ENCODE measurements around the gene CHST8.
A peak's percentile ranks its signal among the peaks of the same experiment; 100 is the strongest.

The CHST8 gene

DNA sequence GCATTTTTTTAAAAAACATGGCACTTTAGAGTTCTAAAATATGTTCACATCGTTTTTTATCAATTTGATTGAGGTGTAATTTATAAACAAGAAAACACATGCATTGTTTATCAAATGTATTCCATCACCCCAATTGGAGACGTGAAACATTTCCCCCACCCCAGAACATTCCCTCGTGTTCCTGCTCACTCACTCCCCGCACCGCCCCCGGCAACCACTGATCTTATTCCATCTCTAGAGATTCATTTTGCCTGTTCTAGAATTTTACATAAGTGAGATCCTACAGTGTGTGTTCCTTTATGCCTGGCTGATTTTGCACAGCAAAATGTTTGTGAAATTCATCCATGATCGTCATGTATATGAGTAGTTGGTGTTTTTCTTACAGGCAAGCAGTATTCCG is 124.4 kb downstream of the CHST8 start:
- DNase-seq = no peak

DNA sequence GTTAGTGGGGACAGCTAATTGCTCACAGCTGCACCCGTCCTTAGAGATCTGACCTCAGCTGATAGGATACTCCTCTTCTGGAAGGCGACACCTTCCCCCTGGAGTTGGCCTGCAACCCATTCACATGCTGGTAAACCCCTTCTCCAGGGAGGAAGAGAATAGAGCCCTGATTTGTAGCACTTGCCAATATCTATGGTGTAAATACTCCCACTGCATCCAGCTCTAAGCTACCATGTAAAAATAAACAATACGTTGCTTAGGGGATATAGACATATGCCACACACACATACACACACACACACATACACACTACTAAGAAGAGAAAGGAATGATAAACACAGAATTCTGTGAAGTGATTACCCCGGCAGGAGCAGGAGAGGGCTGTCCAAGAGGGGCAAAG is 125.5 kb downstream of the CHST8 start:
- no peak for DNase-seq

DNA sequence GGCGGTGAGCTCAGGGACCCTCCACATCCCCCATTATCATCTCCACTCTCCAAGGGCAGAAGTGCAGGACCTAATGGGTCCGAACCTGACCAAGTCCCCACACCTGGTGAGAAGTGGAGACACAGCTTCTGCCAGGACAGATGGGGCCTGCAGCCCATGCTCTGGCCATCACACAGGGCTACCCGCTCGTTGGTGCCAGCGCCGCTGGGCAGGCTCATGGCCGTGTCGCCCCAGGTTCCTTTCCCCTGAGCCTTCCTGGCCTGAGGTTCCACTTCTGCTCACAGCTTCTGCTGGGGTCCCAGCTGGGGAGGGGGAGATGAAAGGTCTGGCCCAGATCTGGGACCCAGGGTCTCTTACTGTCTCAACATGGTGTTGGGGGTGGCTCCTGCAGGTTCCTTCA is 126.5 kb downstream of the CHST8 start:
- no peak for DNase-seq

DNA sequence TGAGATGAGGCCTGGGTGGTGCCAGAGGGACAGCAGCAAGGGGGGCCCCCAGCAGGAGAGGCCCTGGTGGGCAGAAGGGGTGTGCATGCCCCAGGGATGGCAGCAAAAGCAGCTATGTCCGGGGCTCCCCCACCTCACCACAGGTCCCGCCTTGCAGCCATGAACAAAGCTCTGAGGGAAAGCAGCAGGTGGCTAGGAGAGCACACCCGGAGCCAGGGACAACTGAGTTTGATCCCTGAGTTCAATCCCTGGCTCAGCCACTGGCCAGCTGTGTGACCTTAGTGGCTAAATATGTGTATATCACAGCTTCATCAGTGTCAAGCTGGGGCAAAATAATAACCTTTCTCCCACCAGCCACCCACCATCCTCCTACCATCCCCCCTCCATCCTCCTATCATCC is 127.3 kb downstream of the CHST8 start:
- DNase-seq = no peak

DNA sequence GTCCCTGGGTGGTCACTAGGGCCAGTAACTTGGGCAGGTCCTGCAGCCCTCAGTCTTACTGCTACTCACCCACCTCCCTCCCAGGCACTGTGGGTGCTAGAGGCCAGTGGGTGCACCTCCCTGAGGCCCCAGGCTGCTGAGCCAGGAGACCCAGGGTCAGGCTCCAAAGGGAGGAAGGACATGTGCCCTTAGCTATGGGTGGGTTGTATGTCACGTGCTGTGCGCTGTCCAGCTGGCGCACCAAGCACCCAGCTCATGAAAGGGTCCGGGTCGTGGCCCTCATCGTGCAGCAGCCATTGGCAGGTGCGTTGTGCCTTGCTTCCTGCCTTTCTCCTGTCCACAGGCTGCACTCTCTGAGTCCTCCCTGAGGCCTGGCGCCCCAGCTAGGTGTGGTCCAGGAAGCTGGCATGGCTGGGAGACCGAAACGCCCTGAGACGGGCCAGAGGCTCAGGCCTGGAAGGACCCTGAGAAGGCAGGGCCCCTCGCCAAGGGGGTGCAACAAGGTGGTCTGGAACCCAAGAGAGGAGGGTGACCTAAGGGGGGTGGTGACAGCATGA is 127.9 kb downstream of the CHST8 start:
- no peak for DNase-seq

DNA sequence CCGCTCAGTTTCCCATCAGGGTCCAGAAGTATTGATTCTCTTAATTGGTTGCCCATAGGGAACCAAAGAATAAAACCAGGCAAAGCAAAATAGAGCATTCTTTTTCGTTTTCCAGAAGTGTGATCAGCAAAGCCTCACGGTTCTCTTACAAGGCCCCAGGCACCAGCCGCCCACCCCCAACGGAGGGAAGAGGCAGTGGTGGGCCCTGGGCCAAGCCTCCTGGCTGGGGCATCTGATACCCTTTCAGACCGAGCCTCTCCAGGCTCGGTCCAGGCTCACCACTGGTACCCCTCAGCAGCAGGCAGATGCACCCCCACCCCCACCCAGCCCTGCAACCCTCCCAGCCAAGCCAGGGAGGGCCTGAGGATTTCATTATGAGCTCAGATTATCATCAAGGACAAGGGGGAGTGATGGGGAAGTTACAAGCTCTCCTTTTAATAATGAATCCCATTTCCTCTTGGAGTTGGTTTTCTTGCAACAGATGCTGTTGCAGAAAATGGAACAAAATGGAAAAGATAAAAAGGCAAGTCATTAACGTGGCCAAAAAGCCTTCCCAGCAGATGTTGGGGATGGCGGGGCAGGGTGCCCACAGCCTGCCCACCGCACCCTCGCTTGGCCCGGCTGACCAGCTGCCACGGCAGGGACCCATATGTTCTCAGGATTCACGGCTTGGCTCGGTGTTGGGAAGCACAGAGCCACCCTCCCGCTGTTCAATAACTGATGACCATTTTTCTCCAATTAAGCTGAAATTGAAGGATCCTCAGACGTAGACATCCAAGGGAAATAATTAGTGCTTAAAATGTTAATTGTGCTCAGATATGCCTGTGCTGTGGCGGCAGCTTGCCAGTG is 129.1 kb downstream of the CHST8 start:
- no peak for DNase-seq

DNA sequence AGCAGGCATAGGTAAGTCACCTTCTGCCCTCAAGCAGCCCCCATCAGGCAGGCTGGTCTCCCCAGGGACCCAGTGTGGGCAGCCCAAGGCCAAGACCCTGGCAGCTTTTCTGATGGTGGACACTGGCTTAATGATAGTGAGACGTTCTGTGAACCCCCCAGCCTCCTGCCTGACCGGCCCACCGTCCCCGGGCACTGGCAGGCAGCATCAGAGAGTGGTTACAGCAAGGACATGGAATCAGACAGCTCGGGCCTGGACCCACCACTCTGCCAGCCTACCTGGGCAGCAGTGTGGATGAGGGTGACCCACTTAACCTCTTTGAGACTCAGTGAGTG is 129.7 kb downstream of the CHST8 start:
- no peak for DNase-seq

DNA sequence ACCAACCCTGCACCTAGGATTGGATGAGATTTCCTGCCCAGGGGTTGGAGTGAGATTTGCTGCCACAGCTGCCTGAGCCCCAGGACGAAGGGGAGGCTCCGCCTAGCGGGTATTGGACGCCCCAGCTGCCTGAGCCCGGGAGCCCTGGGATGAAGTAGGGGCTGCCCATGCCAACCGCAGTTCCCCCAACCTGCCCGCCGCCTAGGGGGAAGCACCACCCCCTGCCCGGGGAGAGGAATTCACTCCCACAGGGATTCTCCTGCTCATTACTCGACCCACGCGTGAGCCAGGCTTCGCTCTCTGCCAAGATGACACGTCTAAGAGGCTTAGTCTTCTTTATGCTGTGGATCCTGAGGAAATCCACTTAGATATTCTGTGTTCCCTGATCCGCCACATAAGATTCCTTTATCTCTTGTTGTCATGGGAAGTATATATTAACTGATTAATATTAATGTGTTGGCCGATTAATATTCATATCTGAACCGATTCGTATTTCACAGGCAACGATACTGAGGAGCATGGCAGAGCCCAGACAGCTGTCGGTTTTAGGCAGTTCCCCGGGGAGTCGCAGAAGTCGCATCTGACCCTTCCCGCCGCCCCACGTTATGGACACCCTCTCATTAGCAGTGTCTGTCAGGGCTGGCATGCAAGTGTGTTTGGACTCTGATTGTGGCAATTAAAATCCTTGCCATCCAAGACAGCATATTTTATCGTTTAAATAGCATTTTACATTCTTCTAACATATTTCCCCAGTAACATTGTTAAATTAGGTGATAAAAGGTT is 130.5 kb downstream of the CHST8 start:
- peak; percentile 57 for DNase-seq

DNA sequence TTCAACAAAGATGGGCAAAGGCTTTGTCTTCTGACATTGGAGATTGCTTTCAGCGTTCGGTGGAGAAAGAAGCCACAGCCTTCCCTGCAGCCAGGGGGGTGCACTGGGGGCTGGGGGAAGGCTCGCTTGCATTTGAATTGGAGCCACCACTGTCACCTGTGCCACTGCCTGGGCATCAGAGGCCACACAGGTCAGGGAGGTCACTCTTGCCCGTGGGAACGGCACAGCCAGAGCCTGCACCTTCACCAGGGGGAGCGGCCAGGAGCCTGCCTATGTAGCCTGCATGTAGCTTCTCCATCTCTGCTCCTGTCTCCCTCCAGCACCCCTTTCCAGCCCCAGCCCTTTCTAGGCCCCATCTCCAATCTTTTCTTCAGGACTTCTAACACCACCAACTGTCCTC is 131.2 kb downstream of the CHST8 start:
- no peak for DNase-seq

DNA sequence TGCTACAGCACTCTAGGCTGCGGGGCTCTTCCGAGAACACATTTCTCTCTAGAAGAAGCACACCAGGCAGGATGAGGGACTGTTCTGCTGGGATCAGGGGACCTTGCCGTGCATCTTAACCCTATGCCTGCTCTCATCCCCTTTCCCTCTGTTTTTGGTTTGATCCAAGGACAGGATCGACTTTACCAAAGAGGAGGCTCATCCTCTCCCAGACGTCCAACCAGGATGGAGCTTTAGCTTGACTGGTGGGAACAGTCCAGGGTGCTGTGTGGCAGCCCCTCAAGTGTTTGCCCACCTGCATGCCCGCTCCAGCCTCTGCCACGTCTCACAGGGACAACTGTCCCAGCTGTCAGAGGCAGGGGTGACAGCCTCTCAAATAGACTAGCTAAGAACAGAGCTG is 132.6 kb downstream of the CHST8 start:
- no peak for DNase-seq

DNA sequence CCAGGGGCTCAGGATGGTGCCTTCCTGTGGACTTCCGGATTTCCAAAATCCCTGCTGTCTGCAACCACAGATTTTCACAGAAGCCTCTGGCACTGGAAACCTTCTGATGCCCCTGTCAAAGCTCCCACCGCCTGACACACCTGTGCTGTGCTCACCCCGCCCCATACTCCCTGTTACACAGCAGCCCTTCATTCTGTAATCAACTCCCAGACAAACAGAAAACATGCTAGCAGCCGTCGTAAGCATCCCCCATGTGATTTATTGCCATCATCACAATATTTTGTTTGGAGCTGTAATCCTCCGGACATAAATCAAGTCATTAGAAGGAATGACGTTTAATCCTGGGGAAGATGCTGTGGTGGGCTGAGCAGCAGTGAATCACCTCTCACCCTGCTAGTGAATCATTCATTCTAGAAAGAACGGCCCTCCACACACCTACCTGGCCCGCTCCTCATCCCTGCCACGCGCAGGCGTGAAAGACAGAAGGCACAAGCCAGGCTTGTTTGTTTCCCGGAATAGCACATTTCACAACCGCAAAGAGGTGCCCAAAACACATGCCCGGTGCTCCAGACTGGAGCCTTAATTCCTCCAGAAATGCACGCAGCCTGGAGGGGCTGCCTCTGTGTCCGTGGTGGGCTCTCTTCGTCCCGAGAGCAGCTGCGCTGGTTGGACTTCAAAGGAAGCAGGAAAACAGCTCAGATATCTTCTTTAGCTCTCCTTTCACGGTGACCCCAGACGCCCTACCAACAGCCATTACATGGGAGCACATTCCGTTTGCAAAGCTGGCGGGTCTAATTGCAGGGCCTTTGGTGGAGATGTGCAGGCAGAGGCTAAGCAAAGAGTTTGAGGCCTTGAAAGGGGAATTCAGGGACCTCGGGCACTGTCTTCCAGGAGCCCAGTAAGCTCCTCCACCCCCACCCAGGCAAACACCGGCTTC is 133.6 kb downstream of the CHST8 start:
- peak; percentile 34 for DNase-seq

DNA sequence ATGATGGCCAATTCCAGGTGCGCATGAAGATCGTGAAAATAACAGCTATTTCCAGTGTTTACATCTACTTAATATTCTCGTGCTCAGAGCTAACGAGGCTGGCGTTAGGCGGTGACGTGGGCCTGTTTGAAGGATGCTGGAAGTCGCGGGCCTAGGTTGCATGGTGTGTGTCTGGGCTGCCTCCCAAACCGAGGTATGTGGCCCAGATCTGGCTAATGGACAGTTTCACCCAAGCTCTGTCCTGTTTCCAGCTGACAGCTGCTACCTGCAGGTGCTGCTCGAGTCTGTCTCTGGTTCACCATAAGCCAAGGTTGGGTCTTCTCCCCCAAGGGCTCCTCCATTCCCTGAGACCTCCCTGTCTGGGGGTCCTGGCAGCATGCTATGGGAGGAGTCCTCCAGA is 134.4 kb downstream of the CHST8 start:
- DNase-seq = no peak

DNA sequence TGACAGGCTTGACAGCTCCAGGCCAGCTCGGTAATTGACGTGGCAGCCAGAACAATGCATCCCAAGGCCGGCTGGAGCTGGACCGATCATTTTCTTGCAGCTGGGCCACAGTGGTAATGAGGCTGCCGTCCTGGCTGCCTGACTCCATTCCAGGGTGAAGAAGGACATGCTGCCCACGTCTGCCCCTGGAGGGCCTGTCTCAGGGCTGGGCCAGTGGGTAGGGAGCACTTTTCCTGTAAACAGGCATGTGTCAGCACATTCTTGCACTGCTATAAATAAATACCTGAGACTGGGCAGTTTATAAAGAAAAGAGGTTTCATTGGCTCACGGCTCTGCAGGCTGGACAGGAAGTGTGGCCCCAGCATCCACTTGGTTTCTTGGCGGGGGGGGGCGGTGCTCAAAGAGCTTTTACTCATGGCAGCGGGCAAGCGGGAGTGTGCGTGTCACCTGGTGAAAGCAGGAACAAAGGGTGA is 136.8 kb downstream of the CHST8 start:
- peak; percentile 84 for DNase-seq

DNA sequence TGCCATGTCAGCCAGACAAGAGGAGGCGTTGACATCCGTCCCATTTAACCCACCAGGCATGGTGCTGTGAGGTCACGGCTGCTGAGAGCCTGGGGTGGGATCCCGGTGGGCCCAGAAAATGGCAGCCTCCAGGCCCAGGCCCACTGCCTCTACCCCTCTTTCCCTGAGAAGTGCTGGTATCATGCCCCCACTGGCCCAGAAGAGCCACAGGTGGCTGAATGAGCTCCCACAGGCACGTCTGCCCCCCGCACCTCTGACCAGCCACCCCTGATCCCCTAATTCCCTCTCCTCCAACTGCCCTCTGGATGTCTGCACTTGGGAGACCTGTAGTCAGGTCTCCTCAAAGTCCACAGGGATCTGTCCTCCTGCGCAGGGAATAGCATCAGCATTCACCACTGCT is 137.6 kb downstream of the CHST8 start:
- DNase-seq = no peak

DNA sequence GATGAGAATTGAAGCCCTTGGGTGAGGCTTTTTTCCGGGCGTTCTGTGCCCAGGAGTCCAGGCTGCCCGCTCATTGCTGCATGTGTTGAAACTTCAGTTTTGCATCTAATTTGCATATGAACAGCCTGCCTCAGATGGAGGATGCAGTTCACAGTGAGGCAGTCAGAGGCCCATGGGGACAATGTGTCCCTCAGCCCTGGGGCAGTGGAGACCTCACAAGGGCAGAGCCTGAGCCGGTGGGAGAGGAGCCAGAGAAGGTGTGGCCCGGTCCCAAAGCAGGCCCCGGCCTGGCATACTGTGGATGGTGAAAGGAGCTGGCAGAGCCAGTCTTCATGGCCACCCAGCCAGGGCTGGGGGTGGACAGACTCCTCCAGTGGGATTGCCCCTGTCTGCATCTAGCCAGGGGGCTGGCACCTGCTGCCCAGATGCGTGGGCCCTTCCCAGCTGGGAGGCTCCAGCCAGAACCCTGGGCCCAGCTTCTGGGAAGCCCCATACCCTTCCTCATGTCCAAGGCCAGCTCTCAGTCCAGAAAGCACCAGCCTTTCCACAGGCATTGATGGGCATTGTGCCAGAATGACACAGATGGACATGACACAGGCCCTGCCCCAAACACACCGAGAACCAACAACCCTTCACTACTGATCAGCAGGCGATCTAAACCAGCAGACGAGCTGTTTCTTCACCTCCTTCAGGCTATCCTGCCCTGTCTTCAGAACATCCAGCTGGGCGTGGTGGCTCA is 142.0 kb downstream of the CHST8 start:
- DNase-seq = no peak

DNA sequence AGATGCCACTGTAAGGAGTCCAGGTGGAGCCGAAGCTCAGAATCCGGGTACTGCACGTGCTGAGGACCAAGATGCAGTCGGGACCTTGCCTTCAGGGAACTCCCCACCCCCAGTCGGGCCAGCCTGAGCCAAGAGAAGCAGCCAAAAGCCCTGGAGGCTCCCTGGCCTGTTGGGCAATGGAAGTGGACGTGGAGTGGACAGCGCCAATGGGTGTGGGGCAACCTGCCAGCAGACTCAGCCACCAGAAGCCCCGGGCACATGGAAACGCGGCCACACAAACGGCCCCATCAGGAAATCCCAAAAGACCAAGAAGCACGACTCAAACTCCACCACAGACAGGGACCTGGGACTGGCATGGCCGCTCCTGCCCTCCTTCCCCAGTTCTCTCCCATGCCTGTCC is 144.9 kb downstream of the CHST8 start:
- DNase-seq = no peak

DNA sequence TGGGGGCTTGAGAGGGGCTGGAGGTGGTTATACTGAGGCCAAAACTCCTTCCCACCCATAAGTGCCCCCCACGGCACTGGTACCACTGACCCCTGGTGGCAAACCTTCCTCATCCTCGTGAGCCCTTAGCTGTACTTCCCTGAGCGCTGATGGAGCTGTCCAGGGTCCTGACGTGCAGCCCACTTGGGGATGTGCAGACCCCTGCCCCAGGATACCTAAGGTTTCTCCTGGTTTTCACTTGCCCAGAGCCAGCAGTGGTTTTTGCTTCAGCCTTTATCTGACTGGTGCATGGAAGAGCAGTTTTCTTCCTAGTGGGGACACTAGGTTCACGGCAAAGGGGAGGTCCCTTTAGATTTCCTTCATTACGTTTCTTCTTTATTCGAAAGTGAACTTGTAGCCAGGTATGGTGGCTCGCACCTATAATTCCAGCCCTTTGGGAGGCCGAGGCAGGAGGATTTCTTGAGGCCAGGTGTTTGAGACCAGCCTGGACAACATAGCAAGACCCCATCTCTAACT is 146.2 kb downstream of the CHST8 start:
- peak; percentile 87 for DNase-seq

DNA sequence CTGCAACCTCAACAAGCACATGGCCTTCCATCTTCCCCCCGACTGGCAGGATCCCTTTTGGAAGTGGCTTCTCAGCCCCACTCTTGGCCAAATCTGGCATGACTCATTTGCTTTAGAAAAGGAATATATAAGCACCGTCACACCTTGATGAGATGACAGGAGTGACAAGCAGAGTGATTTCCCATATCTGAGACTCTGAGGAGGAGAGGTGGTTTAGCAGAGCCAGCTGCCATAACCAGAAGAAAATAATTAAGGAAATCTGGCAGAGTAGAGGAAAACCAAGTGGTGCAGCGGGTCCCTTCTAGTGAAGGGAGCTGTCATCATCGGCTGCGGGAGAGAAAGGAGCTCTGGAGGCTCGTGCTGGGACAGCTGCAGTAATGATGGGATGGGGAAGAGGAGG is 147.5 kb downstream of the CHST8 start:
- DNase-seq = no peak

DNA sequence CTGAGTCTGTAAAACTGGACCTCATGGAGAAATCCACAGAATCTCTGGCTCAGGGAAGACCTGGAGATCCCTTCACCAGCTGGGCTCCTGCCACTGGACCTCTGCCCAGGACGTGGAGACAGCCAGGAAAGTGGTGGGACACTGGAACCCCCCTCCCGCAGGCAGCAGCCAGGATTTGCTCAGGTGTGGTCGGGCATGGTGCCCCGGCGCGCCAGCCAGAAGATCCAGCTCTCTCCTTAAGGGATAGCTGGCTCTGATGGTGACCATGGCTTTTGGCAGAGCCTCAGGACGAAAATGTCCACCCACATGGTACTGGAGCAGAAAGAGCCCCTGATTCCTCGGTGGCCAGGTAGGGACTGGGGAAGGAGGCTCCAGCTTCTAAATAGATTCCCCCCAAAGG is 148.4 kb downstream of the CHST8 start:
- DNase-seq = no peak

DNA sequence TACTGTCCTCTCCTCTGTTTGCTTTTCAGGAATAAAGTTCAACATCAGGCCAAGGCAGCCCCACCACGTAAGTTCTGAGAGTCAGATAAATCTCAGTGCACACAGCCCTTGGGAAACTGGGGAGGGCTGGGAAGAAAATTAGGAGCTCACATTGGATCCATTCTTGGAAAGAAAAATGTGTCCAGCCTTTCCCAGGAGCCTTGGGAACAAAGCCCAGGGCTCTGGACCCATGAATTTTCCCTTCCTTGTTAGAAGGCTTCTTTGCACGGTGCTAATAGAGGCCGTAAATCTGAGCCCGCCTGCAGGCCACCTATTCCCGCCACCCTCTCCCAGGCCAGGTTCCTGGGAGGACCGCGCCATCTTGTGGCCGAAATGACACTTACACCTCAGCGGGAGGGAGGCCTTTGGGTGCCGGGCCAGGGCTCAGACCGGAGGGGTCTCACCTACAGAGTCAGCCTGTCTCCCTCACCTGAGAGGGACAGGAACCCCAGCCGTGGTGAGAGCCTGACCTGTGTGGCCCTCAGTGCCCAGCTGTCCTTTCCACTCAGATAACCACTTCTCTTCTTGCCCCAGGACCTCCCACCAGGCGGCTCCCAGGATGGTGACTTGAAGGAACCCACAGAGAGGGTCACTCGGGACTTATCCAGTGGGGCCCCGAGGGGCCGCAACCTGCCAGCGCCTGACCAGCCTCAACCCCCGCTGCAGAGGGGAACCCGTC is 149.8 kb downstream of the CHST8 start:
- peak; percentile 88 for DNase-seq
